ENCODE data around the gene NUF2. TPM values are rescaled to one million over a fixed set of nuclear protein-coding genes. Genes with fewer than 3 reads are reported as not detected.

Gene NUF2
- total and polyA plus RNA-seq, 8 donors = 0.17 to 0.54 (median 0.33) TPM; not detected in 2

- 64 to 75% methylated on average over 4 of the region's 4 CpGs for WGBS, 2 donors
- H3K4me3 ChIP-seq = no peak overlapping the region
- ATAC-seq = no peak
- H3K4me1 ChIP-seq = no peaks in the 10 kb centered on the region
- intact Hi-C loops (cut with DNase I) = no loop called here
- H3K27me3 ChIP-seq = peaks cover 0 to 5% (median 0%) of the 10 kb centered on the region in 4 donors
- no peak overlapping the region for H3K27ac ChIP-seq
- no peaks in the 10 kb centered on the region for H3K9me3 ChIP-seq
- no peak for DNase-seq
- no peaks in the 10 kb centered on the region for H3K36me3 ChIP-seq
- TF ChIP-seq, protein P1, sequence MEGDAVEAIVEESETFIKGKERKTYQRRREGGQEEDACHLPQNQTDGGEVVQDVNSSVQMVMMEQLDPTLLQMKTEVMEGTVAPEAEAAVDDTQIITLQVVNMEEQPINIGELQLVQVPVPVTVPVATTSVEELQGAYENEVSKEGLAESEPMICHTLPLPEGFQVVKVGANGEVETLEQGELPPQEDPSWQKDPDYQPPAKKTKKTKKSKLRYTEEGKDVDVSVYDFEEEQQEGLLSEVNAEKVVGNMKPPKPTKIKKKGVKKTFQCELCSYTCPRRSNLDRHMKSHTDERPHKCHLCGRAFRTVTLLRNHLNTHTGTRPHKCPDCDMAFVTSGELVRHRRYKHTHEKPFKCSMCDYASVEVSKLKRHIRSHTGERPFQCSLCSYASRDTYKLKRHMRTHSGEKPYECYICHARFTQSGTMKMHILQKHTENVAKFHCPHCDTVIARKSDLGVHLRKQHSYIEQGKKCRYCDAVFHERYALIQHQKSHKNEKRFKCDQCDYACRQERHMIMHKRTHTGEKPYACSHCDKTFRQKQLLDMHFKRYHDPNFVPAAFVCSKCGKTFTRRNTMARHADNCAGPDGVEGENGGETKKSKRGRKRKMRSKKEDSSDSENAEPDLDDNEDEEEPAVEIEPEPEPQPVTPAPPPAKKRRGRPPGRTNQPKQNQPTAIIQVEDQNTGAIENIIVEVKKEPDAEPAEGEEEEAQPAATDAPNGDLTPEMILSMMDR (IDR thresholded peaks at IDR 0.05) = no peak
- FAIRE-seq = no peak
Measured at GRCh38 chr1:163382395-163382794, 60.6 kb downstream of the NUF2 start.

- H3K4me3 ChIP-seq = no peak overlapping the region
- no peaks in the 10 kb centered on the region for H3K36me3 ChIP-seq
- intact Hi-C loops (cut with DNase I) = no loop called here
- TF ChIP-seq, protein P1 (IDR thresholded peaks at IDR 0.05) = no peak
- H3K9me3 ChIP-seq = no peaks in the 10 kb centered on the region
- DNase-seq (no peak), ATAC-seq (no peak), FAIRE-seq (no peak)
- H3K27ac ChIP-seq = no peak overlapping the region
- no peaks in the 10 kb centered on the region for H3K4me1 ChIP-seq
- no peaks in the 10 kb centered on the region for H3K27me3 ChIP-seq
Measured at GRCh38 chr1:163387146-163387545, 65.4 kb downstream of the NUF2 start.

DNA sequence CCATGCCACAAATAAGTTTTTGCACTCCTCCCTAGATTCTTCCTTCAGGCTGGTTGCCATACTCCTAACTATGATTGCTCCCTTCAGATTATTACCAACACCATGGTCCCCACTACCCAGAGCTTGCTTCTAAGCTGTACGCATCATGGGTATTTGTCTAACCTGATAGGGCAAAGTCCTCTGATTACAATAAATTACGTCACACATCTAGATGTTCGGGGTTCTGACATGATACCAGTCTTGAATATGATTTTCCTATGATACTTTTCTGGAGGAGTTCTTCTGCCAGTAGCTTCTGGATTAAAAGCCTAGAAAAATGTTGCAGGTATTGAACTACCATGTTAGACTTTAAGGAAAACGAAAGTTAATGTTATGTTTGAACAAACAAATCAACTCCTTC, 67.2 kb downstream of the NUF2 start:
- no peaks in the 10 kb centered on the region for H3K4me1 ChIP-seq
- intact Hi-C loops (cut with DNase I) = no loop called here
- no peak overlapping the region for H3K27ac ChIP-seq
- ATAC-seq (no peak), FAIRE-seq (no peak), DNase-seq (no peak)
- WGBS, 2 donors = 43 to 45% methylated on average over 4 of the region's 4 CpGs
- no peaks in the 10 kb centered on the region for H3K36me3 ChIP-seq
- no peaks in the 10 kb centered on the region for H3K27me3 ChIP-seq
- H3K9me3 ChIP-seq = no peaks in the 10 kb centered on the region
- no peak overlapping the region for H3K4me3 ChIP-seq
- TF ChIP-seq, protein P1 (IDR thresholded peaks at IDR 0.05) = no peak

GRCh38 chr1:163395790-163396189, 74.0 kb downstream of the NUF2 start:
- intact Hi-C loops (cut with DNase I) = no loop called here
- DNase-seq = no peak
- H3K9me3 ChIP-seq = no peaks in the 10 kb centered on the region

GRCh38 chr1:163397451-163398200, 75.9 kb downstream of the NUF2 start:
- Histone ChIP-seq H3K4me3 (no peak overlapping the region), H3K27me3 (no peaks in the 10 kb centered on the region), H3K9me3 (no peaks in the 10 kb centered on the region), H3K36me3 (no peaks in the 10 kb centered on the region), H3K27ac (no peak overlapping the region), H3K4me1 (no peaks in the 10 kb centered on the region)
- WGBS, 2 donors = 52 to 66% methylated on average over 4 of the region's 4 CpGs
- ATAC-seq = no peak
- TF ChIP-seq, protein P1 (IDR thresholded peaks at IDR 0.05) = no peak
- intact Hi-C loops (cut with DNase I) = no loop called here
- no peak for DNase-seq
- FAIRE-seq = no peak

More at GRCh38 chr1:163395790-163396189, 74.0 kb downstream of the NUF2 start:
- no peaks in the 10 kb centered on the region for H3K4me1 ChIP-seq
- H3K27ac ChIP-seq = no peak overlapping the region
- H3K4me3 ChIP-seq = no peak overlapping the region
- no peaks in the 10 kb centered on the region for H3K36me3 ChIP-seq
- ATAC-seq (no peak), FAIRE-seq (no peak)
- TF ChIP-seq, protein P1 (IDR thresholded peaks at IDR 0.05) = no peak
- H3K27me3 ChIP-seq = no peaks in the 10 kb centered on the region
